GM21528 (cell line): ENCODE data around the gene C1orf226.

Experiments used
- ATAC-seq: cut with Tn5 transposase; IDR thresholded peaks from one replicate; pipeline ENCODE4 v1.9.1; 2021; ENCODE audit warnings: mild to moderate bottlenecking, moderate library complexity; ENCODE audit not compliant: unreplicated experiment, low FRiP score

The C1orf226 gene

DNA sequence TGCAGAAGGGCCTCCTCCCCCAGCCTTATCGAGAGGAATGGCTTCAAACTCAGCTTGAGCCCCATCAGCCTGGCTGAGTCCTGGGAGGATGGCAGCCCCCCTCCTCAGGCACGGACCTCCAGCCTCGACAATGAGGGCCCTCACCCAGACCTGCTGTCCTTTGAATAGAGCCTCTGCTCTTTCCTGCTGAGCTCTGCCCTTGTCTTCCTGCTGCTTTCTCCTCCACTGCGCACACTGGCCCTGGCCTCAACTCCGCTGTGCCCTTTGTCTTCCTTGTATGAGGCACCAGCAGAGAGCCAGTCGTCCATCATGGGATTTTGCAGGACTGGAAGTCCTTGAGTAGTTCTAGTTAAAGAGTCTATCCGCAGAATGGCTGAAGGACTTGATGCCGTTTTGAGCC lies 2.0 kb downstream of the C1orf226 start:
- no peak for ATAC-seq

GRCh38 chr1:162384116-162384515 lies 2.6 kb downstream of the C1orf226 start:
- no peak for ATAC-seq

- ATAC-seq = no peak
Observed at GRCh38 chr1:162384601-162385279, 3.2 kb downstream of the C1orf226 start.

DNA sequence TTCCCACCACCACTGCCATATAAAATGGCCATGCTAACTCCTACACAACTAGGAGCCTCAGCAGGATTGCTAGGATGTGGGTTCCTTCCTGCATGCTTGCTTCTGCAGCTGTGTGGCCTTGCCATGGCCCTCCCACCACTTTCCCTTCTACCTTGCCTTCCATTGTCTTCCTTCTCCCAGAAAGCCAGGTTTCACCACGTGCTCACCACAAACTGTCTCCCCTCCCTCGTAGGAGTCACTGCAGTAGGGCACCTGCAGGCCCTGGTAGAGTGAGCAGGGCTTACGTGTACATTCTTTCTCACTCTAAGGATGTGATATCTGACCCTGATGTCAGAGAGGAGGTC lies 3.7 kb downstream of the C1orf226 start:
- no peak for ATAC-seq

GRCh38 chr1:162385702-162386101 lies 4.2 kb downstream of the C1orf226 start:
- ATAC-seq = no peak

DNA sequence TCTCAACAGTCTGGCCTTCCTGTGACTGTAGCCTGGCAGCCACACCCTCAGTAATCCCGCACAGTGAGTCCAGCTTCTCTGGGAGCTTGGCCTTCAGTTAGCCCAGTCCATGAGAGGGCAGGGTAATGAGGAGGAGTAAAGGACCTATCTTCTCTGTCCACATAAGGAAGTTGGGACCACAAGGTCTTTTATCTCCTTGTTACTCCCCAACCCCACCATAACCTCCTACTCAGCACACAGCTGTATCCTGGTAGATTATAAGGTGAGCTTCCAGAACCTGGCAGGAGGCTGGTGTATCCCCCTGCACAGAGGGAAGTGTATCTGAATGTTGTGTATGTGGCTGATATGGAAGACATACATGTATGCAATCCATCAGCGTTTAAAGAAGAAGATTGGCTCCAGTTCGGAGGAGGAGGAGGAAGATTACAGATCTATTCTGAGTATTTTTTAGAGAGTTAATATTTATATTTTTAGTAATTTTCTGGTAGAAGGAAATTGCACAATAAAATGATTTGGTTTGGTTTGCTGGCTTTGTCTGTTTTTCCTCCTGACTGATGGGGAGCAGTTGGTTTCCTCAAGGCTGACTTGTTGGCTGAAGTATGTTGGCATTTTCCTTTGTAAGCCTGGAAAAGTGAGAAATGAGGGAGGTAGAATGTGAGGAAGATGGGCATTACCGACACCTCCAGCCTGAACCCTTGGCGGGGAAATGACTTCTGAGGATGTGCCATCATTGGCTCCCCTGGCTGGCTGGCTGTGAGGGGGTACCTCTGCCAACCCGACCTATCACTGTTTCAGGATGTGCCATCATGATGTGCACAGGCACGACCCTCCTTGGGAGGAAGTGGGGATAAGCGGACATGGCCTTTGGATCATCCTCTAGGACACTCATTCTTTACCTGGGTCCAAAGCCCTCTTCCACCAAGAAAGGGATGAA lies 5.0 kb downstream of the C1orf226 start:
- no peak for ATAC-seq

GRCh38 chr1:162387226-162388082 lies 5.9 kb downstream of the C1orf226 start:
- no peak for ATAC-seq

DNA sequence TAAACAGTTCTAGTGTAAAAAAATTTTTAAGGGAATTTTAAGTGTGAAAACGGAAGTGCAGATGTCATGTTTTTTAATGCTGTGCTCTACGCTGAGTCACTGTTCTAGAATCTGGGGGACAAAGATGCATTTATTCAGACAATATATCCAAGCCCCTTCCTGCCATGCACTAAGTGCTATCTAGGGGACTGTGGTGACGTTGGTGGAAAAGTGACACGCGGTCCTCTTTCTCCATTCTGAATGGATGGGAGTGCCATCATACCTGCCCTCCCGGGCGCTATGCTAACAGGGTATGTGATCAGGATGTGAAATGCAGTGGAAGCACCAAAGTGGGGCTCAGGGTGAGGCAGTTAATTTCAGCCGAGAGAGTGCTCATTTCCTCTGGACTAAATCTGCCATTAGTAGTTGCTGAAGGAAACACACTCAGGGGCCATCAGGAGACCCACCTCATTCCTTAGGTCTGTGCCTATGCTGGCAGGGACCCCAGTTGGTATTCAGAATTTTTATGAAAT lies 6.6 kb downstream of the C1orf226 start:
- ATAC-seq = no peak

- ATAC-seq = no peak
Observed at GRCh38 chr1:162388615-162389014, 7.1 kb downstream of the C1orf226 start.

DNA sequence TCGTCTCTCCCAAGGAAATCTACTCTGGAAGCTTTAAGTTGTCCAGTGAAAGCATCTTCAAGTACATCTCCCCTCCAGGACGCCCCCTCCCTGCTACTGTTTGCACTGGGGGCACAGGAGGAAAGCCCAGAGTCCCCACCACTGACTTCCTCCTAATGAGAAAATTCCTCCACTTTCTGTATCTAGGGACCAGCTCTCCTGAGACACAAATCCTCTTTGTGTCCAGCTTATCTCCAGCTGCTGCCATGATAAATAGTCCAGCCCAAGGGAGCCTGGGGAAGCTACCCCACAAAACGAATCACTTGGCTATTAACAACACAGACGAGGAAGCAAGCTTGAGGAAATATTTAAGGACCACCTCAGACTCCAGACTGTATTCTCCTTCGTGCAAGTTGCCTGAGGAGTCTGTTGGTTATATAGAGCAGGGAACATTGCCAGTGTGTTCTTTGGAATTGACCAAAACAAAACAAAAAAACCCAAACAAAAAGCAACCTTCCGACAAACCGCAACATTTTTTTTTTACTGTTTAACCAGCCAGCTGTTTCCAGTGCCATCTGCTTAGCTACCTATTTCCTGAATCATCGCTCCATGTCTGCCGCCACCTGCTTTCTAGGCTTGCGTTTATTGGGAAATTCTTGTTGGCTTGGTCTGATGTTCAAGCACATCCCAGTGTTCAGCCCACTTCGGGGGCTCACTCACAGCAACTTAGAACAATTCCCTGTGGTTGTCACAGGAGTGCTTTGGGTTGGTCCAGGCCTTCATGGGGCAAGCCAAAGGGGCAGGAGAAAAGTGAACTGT lies 7.7 kb downstream of the C1orf226 start:
- ATAC-seq = no peak

DNA sequence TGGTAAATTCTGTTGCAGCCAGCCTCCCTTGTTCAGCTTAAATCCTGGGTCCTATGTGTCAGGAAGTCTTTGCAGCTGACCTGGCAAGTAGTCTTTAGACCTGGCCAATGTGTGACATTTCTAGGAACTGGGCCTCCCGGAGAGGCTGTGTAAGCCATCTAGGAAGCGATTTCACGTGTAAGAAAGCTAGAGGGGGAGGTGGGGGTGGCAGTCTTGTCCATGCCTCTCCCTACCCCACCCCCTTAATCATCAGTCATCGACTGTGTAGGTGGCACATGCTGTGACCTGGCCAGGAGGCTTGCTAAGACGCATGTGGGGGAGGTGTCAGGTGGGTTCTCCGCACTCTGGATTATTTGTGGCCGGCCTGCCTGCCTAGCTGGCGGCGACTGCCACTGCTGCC lies 8.4 kb downstream of the C1orf226 start:
- ATAC-seq = no peak

DNA sequence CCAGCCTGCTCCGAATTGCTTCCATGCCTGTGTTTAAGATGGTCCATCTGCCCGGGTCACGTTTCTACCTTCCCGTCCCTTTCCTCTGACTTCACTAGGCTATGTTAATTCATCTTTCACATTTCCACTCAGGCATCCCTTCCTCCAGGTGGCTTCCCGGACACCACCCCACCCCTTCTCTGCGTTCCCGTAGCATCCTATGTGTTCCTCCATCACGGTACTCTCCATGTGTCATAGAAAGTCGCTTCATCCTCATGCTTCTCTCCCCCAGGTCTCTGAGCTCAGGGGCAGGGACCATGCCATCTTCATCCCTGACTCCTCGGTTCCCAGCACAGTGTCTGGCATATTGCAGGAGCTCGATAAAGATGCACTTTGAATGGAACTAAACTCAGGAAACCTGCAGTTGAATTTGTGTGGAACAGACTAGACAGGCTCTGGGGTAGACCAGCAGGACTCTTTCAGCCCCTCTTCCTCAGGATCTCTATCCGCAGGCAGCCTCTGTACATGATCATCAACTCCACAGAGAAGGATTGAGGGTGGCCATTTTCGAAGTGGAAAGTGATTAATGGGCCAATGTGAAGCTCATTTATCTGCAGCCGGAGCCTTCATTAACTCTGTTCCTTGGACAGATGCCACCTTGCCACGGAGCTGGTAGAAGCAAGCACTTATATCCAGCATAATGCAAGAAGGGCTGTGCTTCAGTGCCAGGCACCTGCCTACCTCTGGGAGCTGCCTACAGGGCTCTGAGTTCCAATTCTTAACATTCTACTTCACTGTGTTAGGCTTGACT lies 9.1 kb downstream of the C1orf226 start:
- no peak for ATAC-seq

- no peak for ATAC-seq
Observed at GRCh38 chr1:162391790-162392563, 10.4 kb downstream of the C1orf226 start.

- ATAC-seq = no peak
Observed at GRCh38 chr1:162396201-162396906, 14.8 kb downstream of the C1orf226 start.

DNA sequence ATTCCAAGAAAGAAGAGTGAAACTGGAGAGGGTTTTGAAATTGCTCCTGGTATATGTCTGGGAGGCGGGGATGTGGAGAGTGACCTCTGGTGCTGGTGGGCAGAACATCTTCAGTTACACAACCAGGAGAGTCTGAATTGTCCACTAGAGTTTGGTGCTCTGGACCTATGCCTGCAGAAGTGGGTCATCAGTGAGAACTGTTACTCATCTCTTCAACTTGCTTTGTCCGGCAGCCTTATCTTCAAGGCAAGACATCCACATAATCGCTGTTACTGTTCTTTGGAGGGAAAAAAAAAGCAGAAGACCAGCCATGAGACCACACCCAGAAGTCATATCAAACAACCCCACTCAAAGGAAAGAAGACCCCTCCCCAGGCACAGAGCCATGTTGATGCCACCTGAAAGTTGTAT lies 15.5 kb downstream of the C1orf226 start:
- no peak for ATAC-seq

- no peak for ATAC-seq
Observed at GRCh38 chr1:162397943-162398560, 16.5 kb downstream of the C1orf226 start.

DNA sequence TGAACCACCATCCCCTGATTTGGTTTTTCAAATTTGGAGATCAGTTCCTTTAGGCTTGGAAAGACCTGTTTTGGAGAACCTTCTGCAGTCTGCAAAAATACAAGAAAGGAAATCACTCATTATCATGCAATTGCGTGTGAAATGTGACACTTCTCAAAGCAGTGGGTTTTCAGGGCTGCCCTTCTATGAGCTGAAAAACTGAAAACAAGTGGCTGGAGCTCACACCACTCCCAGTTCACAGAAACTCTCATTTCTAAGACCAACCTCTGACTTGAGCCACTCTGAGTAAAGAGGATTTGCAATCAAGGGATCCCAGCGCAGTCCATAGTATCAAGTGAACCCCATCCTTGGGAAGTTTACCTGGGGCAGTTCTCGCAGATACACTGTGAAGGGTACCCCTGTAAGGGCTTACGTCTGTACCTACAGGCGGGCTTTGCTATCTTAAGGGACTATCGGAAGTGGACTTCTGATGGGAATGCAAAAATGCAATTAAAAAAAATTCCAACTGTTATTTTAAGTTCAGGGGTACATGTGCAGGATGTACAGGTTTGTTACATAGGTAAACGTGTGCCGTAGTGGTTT lies 17.6 kb downstream of the C1orf226 start:
- ATAC-seq = no peak
